ENCODE data around the gene C22orf39.

The C22orf39 gene

DNA sequence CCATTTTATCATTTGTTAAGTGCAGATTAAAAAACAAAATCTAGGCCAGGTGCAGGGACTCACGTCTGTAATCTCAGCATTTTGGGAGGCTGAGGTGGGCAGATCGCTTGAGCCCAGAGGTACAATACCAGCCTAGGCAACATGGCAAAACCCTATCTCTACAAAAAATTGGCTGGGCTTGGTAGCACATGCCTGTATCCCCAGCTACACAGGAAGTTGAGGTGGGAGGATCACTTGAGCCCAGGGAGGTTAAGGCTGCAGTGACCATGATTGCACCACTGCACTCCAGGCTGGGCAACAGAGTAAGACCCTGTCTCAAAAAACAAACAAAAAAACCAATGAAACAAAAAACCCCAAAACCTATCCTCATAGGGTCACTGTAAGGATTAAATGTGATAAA lies 48.9 kb downstream of the C22orf39 start:
- CTCF ChIA-PET: no interaction called here

GRCh38 chr22:19398206-19398605 lies 49.3 kb downstream of the C22orf39 start:
- CTCF ChIA-PET: interaction anchor here (1.0 to 1.2 kb wide), 2 partner anchors 11 to 98 kb away, joined by 3 to 4 read pairs; no protein-coding TSS in a partner anchor
- TF ChIP-seq, protein P1, sequence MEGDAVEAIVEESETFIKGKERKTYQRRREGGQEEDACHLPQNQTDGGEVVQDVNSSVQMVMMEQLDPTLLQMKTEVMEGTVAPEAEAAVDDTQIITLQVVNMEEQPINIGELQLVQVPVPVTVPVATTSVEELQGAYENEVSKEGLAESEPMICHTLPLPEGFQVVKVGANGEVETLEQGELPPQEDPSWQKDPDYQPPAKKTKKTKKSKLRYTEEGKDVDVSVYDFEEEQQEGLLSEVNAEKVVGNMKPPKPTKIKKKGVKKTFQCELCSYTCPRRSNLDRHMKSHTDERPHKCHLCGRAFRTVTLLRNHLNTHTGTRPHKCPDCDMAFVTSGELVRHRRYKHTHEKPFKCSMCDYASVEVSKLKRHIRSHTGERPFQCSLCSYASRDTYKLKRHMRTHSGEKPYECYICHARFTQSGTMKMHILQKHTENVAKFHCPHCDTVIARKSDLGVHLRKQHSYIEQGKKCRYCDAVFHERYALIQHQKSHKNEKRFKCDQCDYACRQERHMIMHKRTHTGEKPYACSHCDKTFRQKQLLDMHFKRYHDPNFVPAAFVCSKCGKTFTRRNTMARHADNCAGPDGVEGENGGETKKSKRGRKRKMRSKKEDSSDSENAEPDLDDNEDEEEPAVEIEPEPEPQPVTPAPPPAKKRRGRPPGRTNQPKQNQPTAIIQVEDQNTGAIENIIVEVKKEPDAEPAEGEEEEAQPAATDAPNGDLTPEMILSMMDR (IDR thresholded peaks at IDR 0.05; ENCODE audit: control extremely low read depth, extremely low read depth, low read depth, missing control alignments): no peak
- DNase-seq (ENCODE audit: extremely low spot score): no peak
- POLR2A ChIA-PET: no interaction called here

More for the DNA sequence above, 48.9 kb downstream of the C22orf39 start:
- POLR2A ChIA-PET: no interaction called here
- DNase-seq (ENCODE audit: extremely low spot score): no peak
- TF ChIP-seq, protein P1 (IDR thresholded peaks at IDR 0.05; ENCODE audit: control extremely low read depth, extremely low read depth, low read depth, missing control alignments): no peak

GRCh38 chr22:19397734-19398104 lies 49.8 kb downstream of the C22orf39 start:
- DNase-seq (ENCODE audit: extremely low spot score): no peak
- TF ChIP-seq, protein P1 (IDR thresholded peaks at IDR 0.05; ENCODE audit: control extremely low read depth, extremely low read depth, low read depth, missing control alignments): no peak
- CTCF ChIA-PET: interaction anchor here (1.0 to 1.2 kb wide), 2 partner anchors 10 to 98 kb away, joined by 3 to 4 read pairs; no protein-coding TSS in a partner anchor
- POLR2A ChIA-PET: no interaction called here

- DNase-seq (ENCODE audit: extremely low spot score): no peak
- TF ChIP-seq, protein P1 (IDR thresholded peaks at IDR 0.05; ENCODE audit: control extremely low read depth, extremely low read depth, low read depth, missing control alignments): no peak
- POLR2A ChIA-PET: no interaction called here
- CTCF ChIA-PET: interaction anchor here (1.0 to 2.0 kb wide), 4 partner anchors 9 to 97 kb away, joined by 3 to 8 read pairs (median 4); no protein-coding TSS in a partner anchor
These were observed 50.4 kb downstream of the C22orf39 start for GRCh38 chr22:19396934-19397733.

DNA sequence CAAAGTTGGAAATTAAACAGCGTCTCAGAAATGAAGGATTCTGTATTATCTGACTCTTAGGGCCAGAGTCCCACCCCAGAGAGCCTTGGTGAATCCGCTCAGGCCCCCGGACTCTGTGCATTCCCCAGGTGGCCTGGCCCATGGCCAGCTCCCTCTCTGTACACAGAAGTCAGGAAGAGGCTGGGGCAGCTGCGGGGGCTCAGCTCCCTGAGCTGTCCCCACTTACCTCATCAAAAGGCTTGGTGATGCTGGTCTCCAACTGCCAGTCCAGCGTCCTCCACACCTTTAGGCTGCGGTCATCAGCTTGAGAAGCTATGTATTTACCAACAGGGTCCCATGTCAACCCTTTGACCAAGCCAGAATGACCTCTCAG lies 51.0 kb downstream of the C22orf39 start:
- TF ChIP-seq, protein P1 (IDR thresholded peaks at IDR 0.05; ENCODE audit: control extremely low read depth, extremely low read depth, low read depth, missing control alignments): no peak
- no peak for DNase-seq (ENCODE audit: extremely low spot score)
- ChIA-PET CTCF (interaction anchor here (1.0 to 2.6 kb wide), 5 partner anchors 9 to 31 kb away, joined by 3 to 9 read pairs (median 4); no protein-coding TSS in a partner anchor), POLR2A (no interaction called here)

DNA sequence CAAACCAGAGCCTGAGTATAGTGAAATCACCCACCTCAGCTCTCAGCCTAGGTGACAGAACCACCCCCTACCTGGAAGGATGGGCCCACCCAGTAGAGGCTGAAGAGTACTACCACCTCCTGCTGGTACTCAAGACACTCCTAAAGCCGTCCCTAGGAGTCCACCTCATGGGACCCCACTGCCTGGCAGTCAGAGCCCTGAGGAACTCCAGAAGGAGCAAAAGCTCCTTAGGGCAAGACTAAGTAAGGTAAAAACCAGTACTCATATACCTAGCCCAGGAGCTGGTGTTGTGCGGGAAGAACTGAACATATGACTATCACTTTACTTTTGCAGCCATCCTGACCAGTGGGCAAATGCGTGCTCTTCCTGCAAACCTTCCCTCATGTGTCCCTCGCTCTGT lies 52.2 kb downstream of the C22orf39 start:
- POLR2A ChIA-PET: no interaction called here
- no peak for DNase-seq (ENCODE audit: extremely low spot score)
- CTCF ChIA-PET: interaction anchor here (1.2 to 2.6 kb wide), 6 partner anchors 9 to 33 kb away, joined by 3 to 9 read pairs (median 4); no protein-coding TSS in a partner anchor
- TF ChIP-seq, protein P1 (IDR thresholded peaks at IDR 0.05; ENCODE audit: control extremely low read depth, extremely low read depth, low read depth, missing control alignments): no peak
